Raji (cell line): ENCODE results near the gene CCDC124.

Source experiments
- POLR2A ChIP-seq: IDR thresholded peaks from 2 replicates; pipeline ENCODE4 v1.6.1; 2011; ENCODE audit warnings: low read depth, low read length, control low read depth; ENCODE audit not compliant: insufficient read depth

Gene CCDC124

DNA sequence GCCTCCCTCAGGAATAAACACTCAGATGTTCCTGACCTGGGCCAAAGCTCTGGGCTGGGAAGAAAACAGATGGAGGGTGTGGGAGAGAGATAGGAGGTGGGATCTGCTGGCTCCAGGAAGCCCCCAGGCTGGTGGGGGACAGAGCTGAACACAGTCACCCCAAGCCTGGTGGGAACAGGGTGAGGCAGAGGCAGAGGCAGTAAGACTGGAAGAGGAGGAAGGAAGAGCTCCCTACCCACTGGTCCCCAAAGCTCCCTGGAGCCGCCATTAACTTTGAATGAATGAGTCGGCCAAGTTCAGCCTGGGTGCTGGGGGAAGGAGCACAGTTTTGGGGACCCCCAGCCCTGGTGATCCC lies 33.3 kb downstream of the CCDC124 start:
- no peak for TF ChIP-seq POLR2A

DNA sequence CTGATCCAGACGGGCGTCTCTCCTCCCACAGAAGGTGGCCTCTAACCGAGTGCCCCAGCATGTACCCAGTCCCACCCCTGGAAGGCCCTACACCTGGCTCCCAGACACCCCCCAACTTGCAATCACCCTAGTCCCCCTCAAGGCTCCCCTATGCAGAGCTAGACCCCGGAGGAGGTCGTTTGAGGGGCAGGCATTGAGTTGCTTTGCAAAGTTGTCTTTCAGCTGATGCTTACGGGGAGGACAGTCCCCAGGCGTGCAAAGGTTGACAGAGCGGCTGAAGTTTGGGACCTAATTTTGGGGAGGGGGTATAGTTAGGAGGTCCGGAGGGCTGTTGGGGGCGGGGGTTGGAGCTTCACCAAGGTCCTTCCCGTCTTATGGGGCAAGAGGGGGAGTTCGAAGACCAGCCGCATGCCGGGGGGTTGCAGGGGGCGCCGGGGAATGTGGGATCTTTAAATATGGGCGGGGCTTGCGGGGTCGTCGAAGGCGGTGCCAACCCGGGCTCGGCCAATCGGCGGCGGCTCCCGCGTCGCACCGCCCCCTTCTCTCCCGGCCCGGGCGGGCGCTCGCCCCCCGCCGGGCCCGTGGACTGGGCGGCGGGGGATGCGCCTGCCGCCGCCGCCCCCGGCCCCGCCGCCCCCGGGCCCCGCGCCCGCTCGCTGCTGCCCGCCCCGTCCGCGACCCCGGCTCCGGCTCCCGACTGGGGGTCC lies 33.9 kb downstream of the CCDC124 start, which contains the start of gene KCNN1:
TSS of gene KCNN1 (plus strand) at position 558 of the 707 bp plus-strand sequence. CDS start 6,782 bp downstream, outside the sequence.
- no peak for TF ChIP-seq POLR2A

DNA sequence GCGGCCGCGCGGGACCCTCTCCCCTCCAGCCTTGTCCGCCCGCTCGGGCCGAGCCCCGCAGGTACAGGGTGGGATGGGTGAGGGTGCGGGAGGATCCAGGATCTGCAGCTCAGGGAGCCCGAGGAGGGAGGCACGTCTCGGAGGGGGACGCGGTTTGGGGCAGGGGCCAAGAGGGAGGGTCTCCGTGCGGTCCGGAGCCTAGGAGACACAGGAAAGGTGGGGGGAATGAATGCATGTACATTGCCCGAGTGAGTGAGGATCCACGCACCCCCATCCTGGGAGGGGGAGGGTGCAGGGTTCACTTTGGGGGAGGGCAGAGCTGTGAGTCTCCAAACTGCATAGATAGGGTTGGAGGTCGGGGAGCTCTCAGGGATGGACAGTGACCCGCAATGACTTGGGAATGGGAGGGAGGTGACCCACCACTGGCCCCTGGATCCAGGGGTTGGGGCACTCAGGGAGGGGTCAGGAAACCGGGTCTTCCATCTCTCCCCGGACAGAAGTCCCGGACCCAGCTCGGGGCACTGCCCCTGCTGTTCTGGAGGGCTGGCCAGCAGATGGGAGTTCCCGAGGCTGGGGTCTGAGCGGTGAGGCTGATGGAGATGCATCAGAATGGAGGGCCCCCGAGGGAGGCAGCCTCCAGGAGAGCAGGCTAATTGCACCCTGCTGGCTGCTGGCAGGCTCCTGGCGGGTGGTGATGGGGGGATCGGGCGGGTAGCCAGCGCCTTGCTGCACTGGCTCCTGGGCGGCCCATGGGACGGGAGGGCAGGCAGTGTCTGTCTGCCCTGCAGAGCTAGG lies 34.6 kb downstream of the CCDC124 start:
- TF ChIP-seq POLR2A, result no peak

GRCh38 chr19:17968362-17968761 lies 35.5 kb downstream of the CCDC124 start:
- TF ChIP-seq POLR2A, result no peak

- no peak for TF ChIP-seq POLR2A
Measured at GRCh38 chr19:17969096-17969792, 36.4 kb downstream of the CCDC124 start.

- TF ChIP-seq POLR2A, result no peak
Measured at GRCh38 chr19:17972230-17972629, 39.4 kb downstream of the CCDC124 start.

GRCh38 chr19:17973759-17974158 lies 40.9 kb downstream of the CCDC124 start:
- no peak for TF ChIP-seq POLR2A

DNA sequence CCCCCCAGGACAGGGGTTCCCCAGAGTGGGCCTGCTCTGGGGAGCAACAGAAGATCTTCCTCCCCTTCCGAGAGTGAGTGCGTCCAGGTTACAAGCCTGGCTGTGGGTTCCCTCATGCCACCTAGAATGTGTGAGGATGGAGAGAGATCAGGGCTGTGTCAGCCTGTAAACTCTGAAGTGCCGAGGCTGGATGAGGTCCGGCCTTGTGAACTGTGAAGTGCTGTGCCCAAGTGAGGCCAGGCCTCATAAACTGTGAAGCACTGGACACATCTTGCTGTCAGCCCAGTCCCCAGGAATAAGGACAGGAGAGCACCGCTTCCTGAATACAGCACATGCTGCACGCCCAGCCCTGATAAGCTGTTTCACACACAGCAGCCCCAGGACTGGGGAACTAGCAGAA lies 41.7 kb downstream of the CCDC124 start:
- no peak for TF ChIP-seq POLR2A

GRCh38 chr19:17975032-17975431 lies 42.2 kb downstream of the CCDC124 start:
- TF ChIP-seq POLR2A, result no peak

GRCh38 chr19:17977021-17977420 lies 44.2 kb downstream of the CCDC124 start:
- TF ChIP-seq POLR2A, result no peak

DNA sequence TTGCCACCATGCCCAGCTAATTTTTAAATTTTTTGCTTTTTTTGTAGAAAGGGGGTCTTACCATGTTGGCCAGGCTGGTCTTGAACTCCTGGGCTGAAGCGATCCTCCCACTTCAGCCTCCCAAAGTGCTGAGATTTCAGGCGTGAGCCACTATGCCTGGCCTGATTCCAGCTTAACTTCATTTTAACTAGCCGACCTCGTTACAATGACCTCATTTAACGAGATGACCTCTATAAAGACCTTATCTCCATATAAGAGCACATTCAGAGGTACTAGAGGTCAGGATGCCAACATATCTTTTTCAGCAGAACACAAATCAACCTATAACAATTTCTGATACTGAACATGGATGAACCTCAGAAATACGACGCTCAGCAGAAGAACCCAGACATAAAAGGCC lies 44.7 kb downstream of the CCDC124 start:
- TF ChIP-seq POLR2A, result no peak

- no peak for TF ChIP-seq POLR2A
Measured at GRCh38 chr19:17981611-17982010, 48.8 kb downstream of the CCDC124 start.

- TF ChIP-seq POLR2A, result no peak
Measured at GRCh38 chr19:17982430-17982829, 49.6 kb downstream of the CCDC124 start.

GRCh38 chr19:17985037-17985818 lies 52.4 kb downstream of the CCDC124 start:
- TF ChIP-seq POLR2A, result no peak

DNA sequence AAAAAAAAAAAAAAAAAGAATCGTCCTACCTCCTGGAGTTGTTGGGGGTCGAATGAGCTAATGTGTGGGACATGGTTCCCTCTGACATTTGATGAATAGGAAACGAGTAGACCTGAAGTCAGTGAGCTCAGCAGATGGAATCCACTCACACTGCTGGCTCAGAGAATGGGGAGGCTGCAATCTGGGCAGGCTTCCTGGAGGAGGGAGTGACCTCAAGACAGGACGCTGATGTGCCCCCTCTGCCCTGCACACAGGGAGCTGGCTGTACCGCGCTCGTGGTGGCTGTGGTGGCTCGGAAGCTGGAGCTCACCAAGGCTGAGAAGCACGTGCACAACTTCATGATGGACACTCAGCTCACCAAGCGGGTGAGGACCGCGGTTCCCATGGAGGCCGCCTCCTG lies 55.3 kb downstream of the CCDC124 start:
- no peak for TF ChIP-seq POLR2A
